Suprapubic skin (tissue), 4 donors: ENCODE results near the gene EFCAB12. TPM values are rescaled to one million over a fixed set of nuclear protein-coding genes. Genes with fewer than 3 reads are reported as not detected.

Experiments used
- DNase-seq, 2 donors: peaks; one replicate each; pipeline ENCODE4 v3.0.0-alpha.2; 2019; ENCODE audit warnings: low spot score in 2 of 2
- H3K27ac ChIP-seq: fragments of 200-600 bp; sonication (generic); one replicate; pipeline ENCODE4 v1.5.1; 2019
- H3K27me3 ChIP-seq: fragments of 200-600 bp; sonication (generic); one replicate; pipeline ENCODE4 v1.5.1; 2019
- H3K36me3 ChIP-seq: fragments of 200-600 bp; sonication (generic); one replicate; pipeline ENCODE4 v1.5.1; 2019
- H3K4me1 ChIP-seq: fragments of 200-600 bp; sonication (generic); one replicate; pipeline ENCODE4 v1.5.1; 2019
- H3K4me3 ChIP-seq: fragments of 200-600 bp; sonication (generic); one replicate; pipeline ENCODE4 v1.5.1; 2019; ENCODE audit warnings: mild to moderate bottlenecking
- H3K9me3 ChIP-seq: fragments of 200-600 bp; sonication (generic); one replicate; pipeline ENCODE4 v1.5.1; 2019
- EP300 ChIP-seq: sonication (generic); formaldehyde crosslinking; IDR thresholded peaks from one replicate; pipeline ENCODE4 v1.6.1; 2017; ENCODE audit warnings: antibody characterized with exemption
- POLR2A ChIP-seq, 2 donors: fragments of 450-650 bp; IDR thresholded peaks; one replicate each; pipeline ENCODE4 v1.6.1; 2017; ENCODE audit warnings: antibody characterized with exemption in 2 of 2, mild to moderate bottlenecking in 2 of 2, moderate library complexity in 2 of 2
- POLR2AphosphoS5 ChIP-seq, 3 donors: sonication (generic); formaldehyde crosslinking; IDR thresholded peaks; one replicate each; pipeline ENCODE4 v1.6.1; 2017; ENCODE audit warnings: antibody characterized with exemption in 3 of 3
- WGBS: methylation state at CpG from one replicate; pipeline ENCODE4 v1.1.5; 2018; 5-methylcytosine and 5-hydroxymethylcytosine counted together
- total RNA-seq, 4 donors: library from RNA; depleted of rRNA; stranded (reverse); fragments of >200 nt; gene quantifications; one replicate each; pipeline ENCODE4 v1.1.0, GENCODE V29; 2016
- TF ChIP-seq, protein P1 (sequence below), 2 donors: fragments of 200-600 bp in 1 of 2; fragments of 450-650 bp in 1 of 2; sonication (generic) in 1 of 2; IDR thresholded peaks; one replicate each; pipeline ENCODE4 v1.5.1; 2016 to 2019; ENCODE audit warnings: antibody characterized with exemption in 2 of 2, mild to moderate bottlenecking in 1 of 2, moderate library complexity in 1 of 2

EFCAB12 gene
- total RNA-seq, 4 donors from 2014 or later = 0.13 to 1.1 (median 0.23) TPM; not detected in 1

DNA sequence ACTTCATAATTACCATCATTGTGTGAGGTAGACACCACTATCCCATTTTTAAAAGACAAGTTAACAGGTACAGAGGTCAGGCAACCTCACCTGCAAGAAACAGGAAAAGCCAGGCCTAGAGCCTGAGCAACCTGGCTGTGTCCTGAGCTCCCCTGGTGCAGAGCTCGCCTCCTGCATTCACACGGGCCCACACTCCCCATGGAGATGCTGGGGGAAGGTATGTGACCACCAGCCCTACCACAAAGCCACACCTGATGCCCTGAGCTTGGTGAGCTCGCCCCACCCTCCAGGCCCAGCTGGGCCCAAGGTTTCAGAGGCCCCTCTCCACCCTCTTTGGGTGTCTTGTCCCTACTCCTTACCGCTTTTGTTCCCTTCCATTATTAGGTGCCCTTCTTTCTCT is 1.2 kb upstream of the EFCAB12 start:
- H3K4me3 ChIP-seq = no peak overlapping the region
- 82% methylated on average over 4 of the region's 4 CpGs for WGBS
- no peaks in the 10 kb centered on the region for H3K9me3 ChIP-seq
- no peaks in the 10 kb centered on the region for H3K27me3 ChIP-seq
- H3K36me3 ChIP-seq = peaks cover 38% of the 10 kb centered on the region
- no peak overlapping the region for H3K27ac ChIP-seq
- H3K4me1 ChIP-seq = peaks cover 21% of the 10 kb centered on the region
- no peak for DNase-seq
- TF ChIP-seq EP300 (no peak), POLR2AphosphoS5 (IDR thresholded peaks at IDR 0.05) (no peak), POLR2A (IDR thresholded peaks at IDR 0.05) (no peak)
- TF ChIP-seq, protein P1, sequence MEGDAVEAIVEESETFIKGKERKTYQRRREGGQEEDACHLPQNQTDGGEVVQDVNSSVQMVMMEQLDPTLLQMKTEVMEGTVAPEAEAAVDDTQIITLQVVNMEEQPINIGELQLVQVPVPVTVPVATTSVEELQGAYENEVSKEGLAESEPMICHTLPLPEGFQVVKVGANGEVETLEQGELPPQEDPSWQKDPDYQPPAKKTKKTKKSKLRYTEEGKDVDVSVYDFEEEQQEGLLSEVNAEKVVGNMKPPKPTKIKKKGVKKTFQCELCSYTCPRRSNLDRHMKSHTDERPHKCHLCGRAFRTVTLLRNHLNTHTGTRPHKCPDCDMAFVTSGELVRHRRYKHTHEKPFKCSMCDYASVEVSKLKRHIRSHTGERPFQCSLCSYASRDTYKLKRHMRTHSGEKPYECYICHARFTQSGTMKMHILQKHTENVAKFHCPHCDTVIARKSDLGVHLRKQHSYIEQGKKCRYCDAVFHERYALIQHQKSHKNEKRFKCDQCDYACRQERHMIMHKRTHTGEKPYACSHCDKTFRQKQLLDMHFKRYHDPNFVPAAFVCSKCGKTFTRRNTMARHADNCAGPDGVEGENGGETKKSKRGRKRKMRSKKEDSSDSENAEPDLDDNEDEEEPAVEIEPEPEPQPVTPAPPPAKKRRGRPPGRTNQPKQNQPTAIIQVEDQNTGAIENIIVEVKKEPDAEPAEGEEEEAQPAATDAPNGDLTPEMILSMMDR (IDR thresholded peaks at IDR 0.05) = no peak

DNA sequence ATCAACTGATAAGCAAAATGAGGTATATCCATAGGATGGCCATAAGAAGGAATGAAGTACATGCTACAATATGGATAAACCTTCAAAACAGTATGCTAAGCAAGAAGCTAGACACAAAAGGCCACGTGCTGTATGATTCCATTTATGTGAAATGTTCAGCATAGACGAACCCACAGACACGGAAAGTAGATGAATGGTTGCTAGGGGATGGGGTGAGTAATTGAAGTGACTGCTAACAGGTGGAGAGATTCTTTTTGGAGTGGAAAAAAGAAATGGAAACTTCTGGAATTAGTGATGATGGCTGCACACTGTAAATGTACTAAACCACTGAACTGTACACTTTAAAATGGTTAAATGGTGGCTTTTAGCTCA is 630 bp upstream of the EFCAB12 start:
- H3K9me3 ChIP-seq = no peaks in the 10 kb centered on the region
- H3K36me3 ChIP-seq = peaks cover 36% of the 10 kb centered on the region
- TF ChIP-seq EP300 (no peak), POLR2A (IDR thresholded peaks at IDR 0.05) (no peak)
- no peak for DNase-seq
- no peaks in the 10 kb centered on the region for H3K27me3 ChIP-seq
- peaks cover 21% of the 10 kb centered on the region for H3K4me1 ChIP-seq
- no peak overlapping the region for H3K27ac ChIP-seq
- H3K4me3 ChIP-seq = peak overlapping the region; percentile 56
- 59% methylated on average over 3 of the region's 3 CpGs for WGBS

DNA sequence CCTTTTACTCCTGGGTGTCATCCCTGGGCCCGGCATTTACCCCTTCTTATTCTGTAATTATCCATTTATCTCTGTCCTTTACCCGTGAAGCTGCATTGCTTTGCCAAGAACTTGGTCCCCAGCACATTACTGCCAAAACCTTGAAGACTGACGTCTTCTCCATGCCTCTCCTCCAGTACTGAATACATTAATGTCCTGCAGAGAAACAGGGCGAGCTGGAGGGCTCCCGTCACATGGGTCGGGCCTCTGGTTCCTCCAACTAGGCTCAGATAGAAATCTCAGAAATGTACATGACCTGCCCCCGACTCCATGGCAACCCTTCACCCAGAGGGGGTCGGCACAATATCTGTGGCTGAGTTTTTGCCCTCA is 445 bp downstream of the EFCAB12 start:
- DNase-seq = no peak
- peaks cover 25% of the 10 kb centered on the region for H3K36me3 ChIP-seq
- 10% methylated on average over 7 of the region's 8 CpGs for whole genome bisulfite sequencing
- peak overlapping the region; percentile 56 for H3K4me3 ChIP-seq
- H3K27ac ChIP-seq = no peak overlapping the region
- H3K27me3 ChIP-seq = no peaks in the 10 kb centered on the region
- no peaks in the 10 kb centered on the region for H3K9me3 ChIP-seq
- TF ChIP-seq POLR2A (IDR thresholded peaks at IDR 0.05) = no peak
- TF ChIP-seq, protein P1 (IDR thresholded peaks at IDR 0.05) = no peak
- TF ChIP-seq EP300 = no peak
- no peak for TF ChIP-seq POLR2AphosphoS5 (IDR thresholded peaks at IDR 0.05)
- peaks cover 21% of the 10 kb centered on the region for H3K4me1 ChIP-seq

DNA sequence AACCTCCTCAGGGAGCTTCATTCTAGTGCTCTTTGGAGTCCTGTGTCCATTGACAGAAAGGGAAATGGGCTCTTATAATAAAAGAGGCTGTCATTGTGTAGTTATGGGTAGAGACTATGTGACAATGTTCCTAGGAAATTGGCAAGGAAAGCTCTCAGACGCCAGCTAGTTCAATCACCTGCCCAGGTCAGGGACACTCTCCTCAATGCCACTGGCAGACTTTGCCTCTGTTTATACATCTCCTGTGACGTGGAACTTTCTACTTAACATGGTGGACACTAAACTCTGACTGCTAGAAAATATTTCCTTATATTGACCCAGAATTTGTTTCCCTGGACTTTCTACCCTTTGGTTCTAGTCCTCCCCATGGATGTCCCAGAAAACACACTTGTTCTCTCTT is 2.8 kb downstream of the EFCAB12 start:
- Histone ChIP-seq H3K27ac (no peak overlapping the region), H3K36me3 (peaks cover 4% of the 10 kb centered on the region), H3K27me3 (no peaks in the 10 kb centered on the region), H3K4me1 (peaks cover 21% of the 10 kb centered on the region), H3K9me3 (no peaks in the 10 kb centered on the region), H3K4me3 (no peak overlapping the region)
- WGBS = 91% methylated on average over 2 of the region's 2 CpGs
- TF ChIP-seq POLR2AphosphoS5 (IDR thresholded peaks at IDR 0.05) (no peak), EP300 (no peak), POLR2A (IDR thresholded peaks at IDR 0.05) (no peak)
- TF ChIP-seq, protein P1 (IDR thresholded peaks at IDR 0.05) = no peak
- no peak for DNase-seq

DNA sequence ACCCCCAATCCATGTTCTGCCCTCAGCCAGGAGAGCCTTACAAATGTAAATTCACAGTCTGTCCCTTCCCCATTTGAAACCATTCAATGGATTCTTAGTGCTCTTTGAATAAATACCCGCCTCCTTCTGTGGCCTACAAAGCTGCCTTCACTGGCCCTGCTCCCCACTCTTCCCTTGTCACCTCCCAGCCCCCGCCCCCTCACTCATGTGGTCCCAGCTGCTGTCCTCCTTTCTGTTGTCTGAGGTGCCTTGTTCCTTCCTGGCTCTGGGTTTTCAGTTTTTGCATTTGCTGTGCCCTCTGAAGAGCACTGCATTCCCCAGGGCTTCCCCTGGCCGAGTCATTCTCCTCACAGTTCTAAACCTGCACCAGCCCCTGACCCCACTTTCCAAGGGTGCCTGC is 3.2 kb downstream of the EFCAB12 start:
- no peak overlapping the region for H3K4me3 ChIP-seq
- no peak overlapping the region for H3K27ac ChIP-seq
- 81% methylated on average over 3 of the region's 3 CpGs for WGBS

More for the DNA sequence above, 3.2 kb downstream of the EFCAB12 start:
- Histone ChIP-seq H3K4me1 (peaks cover 21% of the 10 kb centered on the region), H3K27me3 (no peaks in the 10 kb centered on the region), H3K36me3 (peaks cover under 1% of the 10 kb centered on the region), H3K9me3 (no peaks in the 10 kb centered on the region)
- TF ChIP-seq POLR2A (IDR thresholded peaks at IDR 0.05) = no peak
- no peak for TF ChIP-seq EP300
- TF ChIP-seq POLR2AphosphoS5 (IDR thresholded peaks at IDR 0.05) = no peak
- TF ChIP-seq, protein P1 (IDR thresholded peaks at IDR 0.05) = no peak
- no peak for DNase-seq
